Keratinocyte (primary cell): Measurements from ENCODE around the gene MAGI2. TPM values are rescaled to one million over a fixed set of nuclear protein-coding genes. Genes with fewer than 3 reads are reported as not detected.

ENCODE experiments used
- DNase-seq: peaks from one replicate; pipeline ENCODE4 v3.0.0-alpha.2; 2011; ENCODE audit warnings: low read depth, missing footprints, low spot score
- FAIRE-seq: peaks from 2 replicates; lab custom pipeline; 2011; peaks lifted over from hg19 to GRCh38; lab: Jason Lieb, UNC
- H2AFZ ChIP-seq: 2 replicates; pipeline ENCODE4 v1.6.0; 2012; ENCODE audit warnings: low read length, control low read depth, inconsistent platforms; ENCODE audit not compliant: control insufficient read depth
- H3K27ac ChIP-seq: 2 replicates; pipeline ENCODE4 v1.5.1; 2011; ENCODE audit warnings: low read length; ENCODE audit not compliant: control insufficient read depth, insufficient read depth
- H3K27me3 ChIP-seq: 3 replicates; pipeline ENCODE4 v1.6.0; 2011; ENCODE audit warnings: low read length; ENCODE audit not compliant: control insufficient read depth, insufficient read depth; ENCODE audit errors: extremely low read depth
- H3K36me3 ChIP-seq, 2 experiments: 2 replicates in 1 of 2; 3 replicates in 1 of 2; pipeline ENCODE4 v1.5.1; 2011; ENCODE audit warnings: low read length in 2 of 2, mild to moderate bottlenecking in 1 of 2; ENCODE audit not compliant: control insufficient read depth in 2 of 2, insufficient read depth in 2 of 2; ENCODE audit errors: extremely low read depth in 1 of 2
- H3K4me1 ChIP-seq: 3 replicates; pipeline ENCODE4 v1.5.1; 2011; ENCODE audit warnings: low read length; ENCODE audit not compliant: control insufficient read depth, insufficient read depth; ENCODE audit errors: extremely low read depth
- H3K4me2 ChIP-seq: 3 replicates; pipeline ENCODE4 v1.6.0; 2011; ENCODE audit warnings: low read depth, low read length; ENCODE audit not compliant: control insufficient read depth, insufficient read depth; ENCODE audit errors: extremely low read depth
- H3K4me3 ChIP-seq, 3 experiments: fragments of 200-600 bp in 1 of 3; sonication (generic) in 1 of 3; 2 replicates in 2 of 3; 3 replicates in 1 of 3; pipeline ENCODE4 v1.5.1; 2011 to 2016; ENCODE audit warnings: low read length in 3 of 3, mild to moderate bottlenecking in 3 of 3, control low read depth in 2 of 3, inconsistent platforms in 1 of 3, low read depth in 1 of 3, mixed read lengths in 1 of 3, mixed run types in 1 of 3, moderate library complexity in 1 of 3; ENCODE audit not compliant: control insufficient read depth in 2 of 3, insufficient read depth in 2 of 3; ENCODE audit errors: extremely low read depth in 1 of 3
- H3K79me2 ChIP-seq: 2 replicates; pipeline ENCODE4 v1.6.0; 2012; ENCODE audit warnings: low read length; ENCODE audit not compliant: control insufficient read depth, insufficient read depth
- H3K9ac ChIP-seq: 3 replicates; pipeline ENCODE4 v1.6.0; 2011; ENCODE audit warnings: low read length; ENCODE audit not compliant: control insufficient read depth, insufficient read depth; ENCODE audit errors: extremely low read depth
- H3K9me1 ChIP-seq: 3 replicates; pipeline ENCODE4 v1.6.0; 2011; ENCODE audit warnings: low read length; ENCODE audit not compliant: control insufficient read depth, insufficient read depth; ENCODE audit errors: extremely low read depth
- H3K9me3 ChIP-seq: 2 replicates; pipeline ENCODE4 v1.5.1; 2012; ENCODE audit warnings: low read depth, low read length; ENCODE audit not compliant: control insufficient read depth
- H4K20me1 ChIP-seq: 3 replicates; pipeline ENCODE4 v1.6.0; 2011; ENCODE audit warnings: low read length; ENCODE audit not compliant: control insufficient read depth, insufficient read depth; ENCODE audit errors: extremely low read depth
- CTCF ChIP-seq, 3 experiments: IDR thresholded peaks in 1 of 3; conservative IDR thresholded peaks in 1 of 3; optimal IDR thresholded peaks in 1 of 3; 2 replicates in 2 of 3; 3 replicates in 1 of 3; pipeline versions ENCODE3 to v1.5.1; 2011; ENCODE audit warnings: low read length in 3 of 3, mild to moderate bottlenecking in 3 of 3, moderate library complexity in 2 of 3, control low read depth in 1 of 3, inconsistent platforms in 1 of 3; ENCODE audit not compliant: insufficient read depth in 2 of 3; ENCODE audit errors: extremely low read depth in 1 of 3
- EZH2 ChIP-seq: IDR thresholded peaks from one replicate; pipeline ENCODE4 v1.6.1; 2012; ENCODE audit warnings: inconsistent platforms, mild to moderate bottlenecking, low read length, moderate library complexity
- dilution Hi-C: fragments of 300-500 bp; cut with MboI; formaldehyde crosslinking; loops from one replicate; pipeline ENCODE4 v1.7.0; 2020; ENCODE audit warnings: low sequenced_read_pairs; ENCODE audit not compliant: extremely low pct_ligation_motif_present
- polyA plus RNA-seq, 5 experiments: library from polyadenylated mRNA; depleted of rRNA in 3 of 5; stranded (reverse) in 3 of 5; stranded (forward) in 1 of 5; unstranded in 1 of 5; fragments of >200 nt; gene quantifications; 1 replicate in 1 of 5; 2 replicates in 3 of 5; 3 replicates in 1 of 5; pipeline versions ENCODE4 v1.2.1 to v1.2.3, GENCODE V29; 2011 to 2012; ENCODE audit warnings: missing spikeins in 2 of 5, low read depth in 1 of 5, low replicate concordance in 1 of 5

The MAGI2 gene
- polyA plus RNA-seq, 1 donor (not counting 4 experiments of a cell fraction or from before 2014, with no cell fraction given), result 0.07 TPM

GRCh38 chr7:78906735-78907134, 546.7 kb downstream of the MAGI2 start:
- Histone ChIP-seq H3K4me3 (no peak overlapping the region), H3K4me2 (no peak overlapping the region), H3K9me3 (no peaks in the 10 kb centered on the region), H3K27ac (no peak overlapping the region), H3K9me1 (no peaks in the 10 kb centered on the region), H3K79me2 (no peaks in the 10 kb centered on the region), H3K4me1 (no peaks in the 10 kb centered on the region), H3K36me3 (no peaks in the 10 kb centered on the region), H3K27me3 (no peaks in the 10 kb centered on the region), H4K20me1 (no peaks in the 10 kb centered on the region), H3K9ac (no peak overlapping the region), H2AFZ (no peak overlapping the region)
- no peak for DNase-seq
- FAIRE-seq, result no peak
- TF ChIP-seq EZH2 (no peak), CTCF (optimal IDR thresholded peaks at IDR 0.05 in 1 of 3, IDR thresholded peaks at IDR 0.05 in 1 of 3, conservative IDR thresholded peaks at IDR 0.05 in 1 of 3; ENCODE audit: extremely low read depth in 1 of 3, insufficient read depth in 2 of 3, low read length in 3 of 3) (no peak)
- dilution Hi-C loops, result no loop called here

- TF ChIP-seq EZH2, result no peak
- TF ChIP-seq CTCF (optimal IDR thresholded peaks at IDR 0.05 in 1 of 3, IDR thresholded peaks at IDR 0.05 in 1 of 3, conservative IDR thresholded peaks at IDR 0.05 in 1 of 3; ENCODE audit: extremely low read depth in 1 of 3, insufficient read depth in 2 of 3, low read length in 3 of 3), result no peak
- H3K4me1 ChIP-seq, result no peaks in the 10 kb centered on the region
- no peak overlapping the region for H2AFZ ChIP-seq
- no peaks in the 10 kb centered on the region for H4K20me1 ChIP-seq
- H3K4me3 ChIP-seq, result no peak overlapping the region
- dilution Hi-C loops, result no loop called here
- no peak overlapping the region for H3K9ac ChIP-seq
- FAIRE-seq (no peak), DNase-seq (no peak)
- no peak overlapping the region for H3K27ac ChIP-seq
- no peaks in the 10 kb centered on the region for H3K36me3 ChIP-seq
- H3K79me2 ChIP-seq, result no peaks in the 10 kb centered on the region
- H3K4me2 ChIP-seq, result no peak overlapping the region
- H3K9me1 ChIP-seq, result no peaks in the 10 kb centered on the region
- no peaks in the 10 kb centered on the region for H3K9me3 ChIP-seq
- H3K27me3 ChIP-seq, result no peaks in the 10 kb centered on the region
These were observed 548.0 kb downstream of the MAGI2 start for GRCh38 chr7:78905436-78905835.
